NCI-H2029 treated with DMSO at 0.1 percent for 48 hours (cell line): ENCODE data around the gene ASPHD2.
"Not testable (repeated sequence)": the region's sequence is repeated elsewhere in the genome, so short reads cannot be mapped to it uniquely, and the experiment has no call there.

Experiments
- DNase-seq: peaks from one replicate; lab custom pipeline; 2025; lab: John Stamatoyannopoulos, UW

The ASPHD2 gene

GRCh38 chr22:26416670-26417276 lies 12.3 kb upstream of the ASPHD2 start:
- no peak for DNase-seq

GRCh38 chr22:26417406-26417805 lies 11.7 kb upstream of the ASPHD2 start:
- no peak for DNase-seq

DNA sequence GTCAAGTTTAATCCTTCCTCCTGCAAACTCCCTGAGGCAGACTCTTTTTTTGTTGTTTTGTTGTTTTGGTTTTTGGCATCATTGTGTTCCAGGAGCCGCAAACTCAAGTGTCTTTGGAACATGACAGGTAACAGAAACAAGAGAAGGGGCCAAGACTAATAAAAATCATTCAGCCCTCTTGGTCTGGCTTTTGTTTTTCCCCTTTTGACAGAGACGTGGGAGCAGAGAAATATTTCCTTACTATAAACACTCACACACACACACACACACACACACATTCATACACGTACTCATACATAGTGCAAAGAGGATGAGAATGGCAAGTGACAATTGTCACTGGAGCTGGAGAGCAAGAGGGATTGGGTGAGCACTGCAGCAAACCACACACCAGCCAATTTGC lies 10.4 kb upstream of the ASPHD2 start:
- peak; percentile 12 for DNase-seq

DNA sequence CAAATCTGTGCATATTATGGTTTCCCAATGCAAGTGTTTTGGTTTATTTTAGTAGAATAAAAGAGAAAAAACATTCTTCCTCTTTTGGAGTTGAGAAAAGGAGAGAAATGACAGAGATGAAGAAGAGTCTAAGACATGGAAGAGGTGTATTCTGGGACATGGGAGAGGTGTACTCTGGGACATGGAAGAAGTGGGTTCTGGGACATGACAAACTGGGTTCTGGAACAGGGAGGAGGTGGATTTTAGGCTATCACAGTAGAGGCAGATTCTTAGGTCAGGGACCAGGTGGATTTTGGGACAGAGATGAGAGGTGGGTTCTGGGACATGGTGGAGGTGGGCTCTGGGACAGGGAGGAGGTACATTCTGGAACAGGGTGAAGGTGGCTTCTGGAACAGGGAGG lies 2.1 kb upstream of the ASPHD2 start:
- DNase-seq = no peak

DNA sequence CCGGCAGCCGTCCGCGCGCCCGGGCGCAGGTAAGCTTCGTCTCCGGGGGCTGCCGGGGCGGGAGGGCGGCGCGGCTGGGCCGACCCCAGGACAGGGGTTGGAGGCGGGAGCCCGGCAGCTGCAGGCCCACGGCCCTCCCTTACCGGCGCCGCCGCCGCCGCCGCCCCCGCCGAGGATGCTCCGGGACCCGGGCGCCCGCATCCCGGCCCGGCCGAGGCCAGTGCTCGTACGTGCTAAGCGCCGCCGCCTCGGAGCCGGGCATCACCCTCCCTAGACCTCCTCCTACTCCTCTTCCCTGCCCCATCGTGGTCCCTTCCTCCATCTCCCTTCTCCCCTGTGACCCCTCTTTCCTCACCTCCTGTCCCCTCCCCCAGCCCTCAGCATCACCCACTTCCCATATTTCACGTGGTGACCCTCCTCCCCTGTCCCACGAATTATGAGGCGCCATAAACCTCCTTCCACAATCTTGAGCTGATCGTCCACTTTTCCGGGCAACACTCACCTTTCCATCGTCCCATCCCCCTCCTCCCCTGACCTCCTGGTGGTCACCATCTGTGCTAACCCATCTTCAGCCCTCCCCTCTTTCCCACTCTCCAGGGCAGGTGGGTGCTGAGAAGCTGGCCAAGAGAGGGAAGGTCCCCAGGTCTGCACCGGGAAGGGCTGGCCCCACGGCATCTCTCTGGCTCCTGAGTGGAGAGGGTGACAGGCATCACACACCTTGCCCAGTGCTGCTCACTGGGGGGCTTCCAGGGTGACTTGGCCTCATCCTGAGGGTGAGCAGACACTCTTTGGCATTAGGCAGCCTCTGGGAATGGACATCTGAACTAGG lies 612 bp downstream of the ASPHD2 start:
- DNase-seq = no peak

GRCh38 chr22:26430600-26430999 lies 1.5 kb downstream of the ASPHD2 start:
- no peak for DNase-seq

GRCh38 chr22:26431261-26431995 lies 2.4 kb downstream of the ASPHD2 start:
- DNase-seq = no peak

DNA sequence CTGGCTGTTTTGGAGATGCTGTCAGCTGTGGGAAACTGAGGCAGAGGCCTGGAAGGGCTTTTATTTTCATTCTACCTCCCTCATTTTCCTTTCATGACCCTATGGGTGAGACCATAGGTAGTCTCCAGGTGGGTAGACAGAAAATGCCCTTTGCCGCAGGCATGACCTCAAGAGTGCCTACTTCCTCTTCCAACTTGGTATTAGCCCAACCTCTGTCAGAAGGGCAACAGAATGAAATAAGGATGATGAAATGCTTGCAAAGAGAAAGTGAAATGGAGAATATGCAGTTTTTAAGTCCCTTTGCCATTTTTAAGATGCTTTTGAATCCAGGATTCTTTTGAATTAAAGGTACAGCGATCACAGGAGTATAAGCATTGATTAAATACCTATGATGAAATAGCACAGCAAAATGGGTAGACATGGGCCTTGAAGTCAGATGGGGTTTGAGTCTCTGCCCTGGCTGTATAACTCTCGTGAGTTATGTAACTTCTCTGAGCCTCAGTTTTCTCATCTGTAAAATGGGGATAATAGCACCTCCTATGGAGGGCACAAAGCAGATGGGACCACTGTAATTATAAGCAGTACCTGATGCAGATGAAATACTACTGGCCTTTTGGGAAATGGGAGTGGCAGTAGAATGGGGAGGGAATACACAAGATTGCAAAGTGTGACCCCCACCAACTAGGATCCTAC lies 3.7 kb downstream of the ASPHD2 start:
- no peak for DNase-seq

DNA sequence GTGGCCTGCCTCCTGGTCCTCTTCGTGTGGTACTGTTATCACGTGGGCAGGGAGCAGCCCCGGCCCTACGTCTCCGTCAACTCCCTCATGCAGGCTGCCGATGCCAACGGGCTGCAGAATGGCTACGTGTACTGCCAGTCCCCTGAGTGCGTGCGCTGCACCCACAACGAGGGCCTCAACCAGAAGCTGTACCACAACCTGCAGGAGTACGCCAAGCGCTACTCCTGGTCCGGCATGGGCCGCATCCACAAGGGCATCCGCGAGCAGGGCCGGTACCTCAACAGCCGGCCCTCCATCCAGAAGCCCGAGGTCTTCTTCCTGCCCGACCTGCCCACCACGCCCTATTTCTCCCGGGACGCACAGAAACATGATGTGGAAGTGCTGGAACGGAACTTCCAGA lies 4.7 kb downstream of the ASPHD2 start:
- DNase-seq = no peak

DNA sequence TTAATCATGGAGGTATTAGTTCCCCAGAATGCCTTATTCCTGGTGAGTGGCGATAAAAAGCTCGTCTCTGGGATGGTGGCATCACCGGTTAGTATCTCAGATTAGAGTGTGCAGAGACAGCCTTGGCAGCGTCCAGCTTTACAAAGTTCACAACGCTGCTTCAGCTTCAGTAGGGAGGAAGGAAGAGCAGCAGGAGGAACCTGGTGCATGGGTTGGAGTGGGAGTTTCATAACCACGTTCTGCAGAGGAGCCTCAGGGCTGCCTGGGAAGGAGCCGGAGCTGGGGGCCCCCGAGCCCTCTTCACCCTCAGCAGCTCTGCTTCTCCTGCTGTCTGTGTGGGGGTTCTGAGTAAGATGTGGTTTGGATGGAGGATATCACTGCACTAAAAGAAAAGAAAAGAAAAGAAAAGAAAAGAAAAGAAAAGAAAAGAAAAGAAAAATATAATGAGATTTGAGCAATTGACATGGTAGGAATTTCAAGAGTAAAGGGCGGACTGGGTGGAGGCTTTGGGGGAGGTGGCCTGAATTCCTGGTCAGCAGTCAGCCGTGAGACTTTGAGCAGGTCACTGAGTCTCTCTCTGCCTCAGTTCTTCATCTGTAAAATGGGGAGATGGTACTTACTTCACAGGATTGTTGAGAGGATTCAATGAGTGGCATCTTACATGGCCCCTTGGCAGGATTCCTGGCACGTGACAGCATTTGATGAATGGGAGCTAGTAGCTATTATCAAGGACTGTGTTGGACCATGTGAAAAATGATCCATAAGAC lies 6.5 kb downstream of the ASPHD2 start:
- DNase-seq = no peak

- DNase-seq = no peak
Observed at GRCh38 chr22:26436903-26437515, 7.9 kb downstream of the ASPHD2 start.

DNA sequence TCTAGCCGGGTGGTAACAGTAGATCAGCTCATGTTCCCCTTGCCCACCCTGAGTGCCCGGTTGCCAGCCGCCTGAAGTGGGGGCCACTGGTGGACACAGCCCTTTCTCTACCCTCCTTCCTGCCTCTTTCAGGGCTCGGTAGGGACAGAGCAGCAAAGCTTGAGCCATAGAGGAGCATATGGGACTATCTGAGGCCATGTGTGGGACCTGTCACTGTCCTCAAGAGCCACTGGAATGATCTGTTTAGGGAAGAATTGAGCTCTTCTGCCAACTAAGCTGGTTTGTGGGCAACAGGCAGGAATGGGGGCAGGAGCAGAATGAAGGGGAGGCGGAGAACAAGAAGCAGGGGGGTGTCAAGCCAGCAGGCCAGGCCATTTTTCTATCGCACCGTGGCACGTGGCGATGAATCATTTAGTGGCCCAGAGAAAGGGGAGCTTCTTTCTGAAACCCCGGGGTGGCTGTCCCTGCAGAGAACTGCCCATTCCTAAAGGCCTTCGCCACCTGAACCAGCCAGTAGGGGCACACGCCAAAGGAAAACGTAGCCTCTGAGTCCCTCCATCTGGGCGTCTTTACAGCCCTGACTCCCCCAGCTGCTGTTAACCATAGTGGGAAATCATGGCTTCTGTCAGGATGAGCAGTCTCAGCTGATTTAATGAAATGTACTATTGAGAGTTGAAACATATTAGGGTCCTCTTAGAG lies 8.8 kb downstream of the ASPHD2 start:
- DNase-seq = no peak

DNA sequence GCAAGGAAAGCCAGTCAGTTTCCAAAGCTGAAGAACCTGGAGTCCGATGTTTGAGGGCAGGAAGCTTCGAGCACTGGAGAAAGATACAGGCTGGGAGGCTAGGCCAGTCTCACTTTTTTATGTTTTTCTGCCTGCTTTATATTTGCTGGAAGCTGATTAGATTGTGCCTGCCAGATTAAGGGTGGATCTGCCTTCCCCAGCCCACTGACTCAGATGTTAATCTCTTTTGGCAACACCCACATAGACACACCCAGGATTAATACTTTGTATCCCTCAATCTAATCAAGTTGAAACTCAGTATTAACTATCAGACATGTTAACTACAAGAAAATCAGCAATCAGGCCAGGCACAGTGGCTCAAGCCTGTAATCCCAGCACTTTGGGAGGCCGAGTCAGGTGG lies 9.7 kb downstream of the ASPHD2 start:
- not testable (repeated sequence) for DNase-seq

DNA sequence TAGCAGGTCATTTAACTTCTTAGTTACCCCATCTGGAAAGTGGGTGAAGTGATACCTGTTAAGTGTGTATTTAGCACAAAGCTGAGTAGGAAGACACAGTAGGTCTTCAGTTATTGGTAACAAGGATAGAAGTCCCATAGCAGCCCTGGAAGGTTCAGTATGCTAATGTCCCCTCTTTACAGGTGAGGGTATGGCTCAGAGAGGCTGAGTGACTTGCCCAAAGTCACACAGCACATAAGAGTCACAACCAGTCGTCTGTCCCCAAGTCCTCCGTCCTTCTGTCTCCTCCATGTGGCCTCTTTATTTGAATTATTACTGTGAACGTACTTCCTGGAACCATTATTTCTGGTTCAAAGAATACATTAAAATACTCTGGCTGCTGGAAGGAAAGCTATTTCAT lies 10.5 kb downstream of the ASPHD2 start:
- no peak for DNase-seq

GRCh38 chr22:26442086-26442756 lies 13.2 kb downstream of the ASPHD2 start:
- no peak for DNase-seq

DNA sequence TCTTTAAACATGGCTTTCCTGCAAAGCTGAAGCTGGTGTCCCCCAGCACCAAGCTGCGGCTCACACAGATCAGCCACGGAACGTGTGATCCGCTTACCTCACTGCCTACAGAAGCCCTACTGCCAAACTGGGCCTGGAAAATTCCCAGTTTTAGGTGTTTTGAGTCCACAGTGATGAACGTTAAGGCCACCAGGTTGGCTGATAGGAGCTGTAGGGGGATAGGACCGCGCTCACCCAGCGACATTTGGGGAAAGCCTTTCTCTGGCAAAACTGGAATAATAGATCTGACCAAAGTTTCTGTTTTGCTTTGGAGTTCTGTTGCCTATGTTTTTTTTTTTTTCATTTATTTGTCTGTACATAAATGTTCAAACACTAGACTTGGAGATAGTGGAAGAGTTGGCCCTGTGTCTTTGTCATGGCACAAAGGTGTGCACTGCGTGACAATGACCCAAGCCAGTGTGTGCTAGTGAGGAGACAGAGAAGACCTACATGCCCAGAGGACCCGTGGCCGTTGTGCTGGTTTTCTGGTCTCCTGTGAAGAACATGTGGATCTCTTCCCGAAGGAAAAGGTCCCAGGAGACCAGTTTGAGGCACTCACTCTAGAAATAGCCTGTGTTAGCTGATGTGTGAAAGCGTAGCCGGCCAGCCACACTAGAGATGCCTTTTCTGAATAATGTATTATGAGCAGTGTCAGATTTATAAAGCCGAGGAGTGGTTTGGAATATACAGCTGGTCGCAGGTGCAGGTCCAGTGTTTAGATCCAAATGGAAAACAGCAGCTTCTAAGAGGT lies 15.0 kb downstream of the ASPHD2 start:
- DNase-seq = no peak

GRCh38 chr22:26444777-26445176 lies 15.7 kb downstream of the ASPHD2 start:
- no peak for DNase-seq

DNA sequence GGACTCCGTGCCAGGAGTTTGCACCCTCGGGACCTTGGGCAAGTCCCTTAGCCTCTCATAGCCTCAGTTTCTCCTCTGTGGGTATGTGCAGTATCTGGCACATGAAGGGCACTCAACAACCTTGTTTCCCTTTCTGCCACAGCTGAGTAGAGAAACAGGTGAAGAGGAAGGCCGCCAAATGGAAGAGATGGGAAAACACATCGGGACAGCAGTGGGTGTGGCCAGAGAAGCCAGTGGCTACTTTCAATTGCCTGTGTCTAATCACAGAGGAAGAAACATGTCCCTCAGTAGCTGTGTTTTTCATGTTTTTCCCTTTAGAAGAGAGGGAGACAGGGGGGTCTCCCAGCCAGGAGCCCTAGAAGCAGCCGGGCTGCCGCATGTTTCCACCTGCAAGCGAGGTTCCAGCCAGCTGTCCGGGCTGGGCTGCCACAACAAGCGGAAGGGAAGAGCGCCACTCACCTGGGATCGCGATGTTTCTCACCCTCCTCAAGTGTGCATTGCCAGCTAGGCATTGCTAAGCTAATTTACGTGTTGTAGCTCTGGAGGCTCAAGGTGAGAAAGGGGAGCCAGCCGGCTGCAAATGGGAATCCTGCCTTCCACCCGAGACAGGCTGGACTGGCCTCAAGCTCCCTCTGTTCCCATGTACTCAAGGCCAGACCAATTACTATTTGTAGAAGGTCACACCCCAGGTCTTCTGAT lies 16.7 kb downstream of the ASPHD2 start:
- DNase-seq = no peak
